Measurements from ENCODE around the gene PLXNA4.

The PLXNA4 gene

GRCh38 chr7:132199626-132200025 lies 376.6 kb downstream of the PLXNA4 start:
- H3K27ac ChIP-seq (ENCODE audit: extremely low read depth, low read depth, low read length): no peak overlapping the region
- no peak overlapping the region for H3K4me3 ChIP-seq (ENCODE audit: low read depth, low read length)
- ChIA-PET CTCF (no interaction called here), POLR2A (no interaction called here)
- no peaks in the 10 kb centered on the region for H3K36me3 ChIP-seq (ENCODE audit: control insufficient read depth in 2 of 2, insufficient read depth in 1 of 2, low read length in 2 of 2)
- TF ChIP-seq GLIS1 (tag by site-specific recombination; IDR thresholded peaks at IDR 0.05) (no peak), TCF7L2 (IDR thresholded peaks at IDR 0.05; ENCODE audit: borderline replicate concordance, low read depth, low read length) (no peak), FEZF1 (tag by site-specific recombination; IDR thresholded peaks at IDR 0.05) (no peak), HOXA7 (CRISPR knock-in tag; IDR thresholded peaks at IDR 0.05; ENCODE audit: borderline replicate concordance) (no peak), YY2 (tag by site-specific recombination; IDR thresholded peaks at IDR 0.05) (no peak), ZNF596 (tag by site-specific recombination; IDR thresholded peaks at IDR 0.05) (no peak), BCL6B (tag by site-specific recombination; IDR thresholded peaks at IDR 0.05) (no peak), ZNF645 (tag by site-specific recombination; IDR thresholded peaks at IDR 0.05) (no peak), ZNF514 (tag by site-specific recombination; IDR thresholded peaks at IDR 0.05) (no peak), ZNF610 (tag by site-specific recombination; IDR thresholded peaks at IDR 0.05; ENCODE audit: borderline replicate concordance) (no peak), ZNF184 (tag by site-specific recombination; IDR thresholded peaks at IDR 0.05) (no peak), IKZF3 (tag by site-specific recombination; IDR thresholded peaks at IDR 0.05) (no peak)
- TF ChIP-seq, protein P1, sequence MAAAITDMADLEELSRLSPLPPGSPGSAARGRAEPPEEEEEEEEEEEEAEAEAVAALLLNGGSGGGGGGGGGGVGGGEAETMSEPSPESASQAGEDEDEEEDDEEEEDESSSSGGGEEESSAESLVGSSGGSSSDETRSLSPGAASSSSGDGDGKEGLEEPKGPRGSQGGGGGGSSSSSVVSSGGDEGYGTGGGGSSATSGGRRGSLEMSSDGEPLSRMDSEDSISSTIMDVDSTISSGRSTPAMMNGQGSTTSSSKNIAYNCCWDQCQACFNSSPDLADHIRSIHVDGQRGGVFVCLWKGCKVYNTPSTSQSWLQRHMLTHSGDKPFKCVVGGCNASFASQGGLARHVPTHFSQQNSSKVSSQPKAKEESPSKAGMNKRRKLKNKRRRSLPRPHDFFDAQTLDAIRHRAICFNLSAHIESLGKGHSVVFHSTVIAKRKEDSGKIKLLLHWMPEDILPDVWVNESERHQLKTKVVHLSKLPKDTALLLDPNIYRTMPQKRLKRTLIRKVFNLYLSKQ (tag by site-specific recombination; IDR thresholded peaks at IDR 0.05; ENCODE audit: borderline replicate concordance): no peak
- no peaks in the 10 kb centered on the region for H3K4me1 ChIP-seq (ENCODE audit: control insufficient read depth, insufficient read depth, low read length)
- no peaks in the 10 kb centered on the region for H3K9me3 ChIP-seq (ENCODE audit: control insufficient read depth, insufficient read depth, low read depth, low read length)

DNA sequence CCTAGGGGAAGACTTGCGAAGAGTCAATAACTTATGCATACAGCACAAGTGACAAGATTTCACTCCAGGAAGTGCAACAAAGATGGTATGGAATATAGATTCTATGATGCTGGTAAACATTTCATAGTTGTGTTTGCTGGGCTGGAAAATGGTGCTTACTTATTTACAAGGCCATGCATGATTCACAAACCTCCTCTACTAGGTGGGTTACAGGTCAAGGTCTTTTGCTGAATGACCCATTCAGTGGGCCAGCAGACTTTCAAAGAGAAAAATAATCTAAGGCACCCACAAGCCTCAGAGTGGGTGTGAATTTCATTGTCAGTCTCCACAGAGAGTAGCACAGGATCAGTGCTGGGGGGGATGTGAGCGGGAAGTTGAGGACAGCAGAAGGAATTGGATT lies 378.5 kb downstream of the PLXNA4 start:
- ChIA-PET CTCF (no interaction called here), POLR2A (no interaction called here)
- H3K4me1 ChIP-seq (ENCODE audit: control insufficient read depth, insufficient read depth, low read length): no peaks in the 10 kb centered on the region
- H3K36me3 ChIP-seq (ENCODE audit: control insufficient read depth in 2 of 2, insufficient read depth in 1 of 2, low read length in 2 of 2): no peaks in the 10 kb centered on the region
- TF ChIP-seq KLF1 (tag by site-specific recombination; IDR thresholded peaks at IDR 0.05) (no peak), ZNF830 (tag by site-specific recombination; IDR thresholded peaks at IDR 0.05; ENCODE audit: low read depth) (no peak), ZNF585B (tag by site-specific recombination; IDR thresholded peaks at IDR 0.05) (no peak), ZNF433 (tag by site-specific recombination; IDR thresholded peaks at IDR 0.05; ENCODE audit: low read depth) (no peak), ZBTB17 (tag by site-specific recombination; IDR thresholded peaks at IDR 0.05) (no peak), ZNF23 (tag by site-specific recombination; IDR thresholded peaks at IDR 0.05; ENCODE audit: borderline replicate concordance) (no peak), ZNF341 (tag by site-specific recombination; IDR thresholded peaks at IDR 0.05; ENCODE audit: low read depth) (no peak), ZFP3 (tag by site-specific recombination; IDR thresholded peaks at IDR 0.05; ENCODE audit: low read depth) (no peak), ZNF677 (tag by site-specific recombination; IDR thresholded peaks at IDR 0.05) (no peak), ZNF548 (tag by site-specific recombination; IDR thresholded peaks at IDR 0.05) (no peak), ZNF366 (tag by site-specific recombination; conservative IDR thresholded peaks at IDR 0.05) (no peak), ZNF596 (tag by site-specific recombination; IDR thresholded peaks at IDR 0.05) (no peak), ZNF2 (tag by site-specific recombination; IDR thresholded peaks at IDR 0.05) (no peak), SETDB1 (IDR thresholded peaks at IDR 0.05; ENCODE audit: insufficient read length, low read length) (no peak), ZNF776 (tag by site-specific recombination; IDR thresholded peaks at IDR 0.05; ENCODE audit: borderline replicate concordance) (no peak), ZFP69B (tag by site-specific recombination; IDR thresholded peaks at IDR 0.05) (no peak)
- TF ChIP-seq, protein P2, sequence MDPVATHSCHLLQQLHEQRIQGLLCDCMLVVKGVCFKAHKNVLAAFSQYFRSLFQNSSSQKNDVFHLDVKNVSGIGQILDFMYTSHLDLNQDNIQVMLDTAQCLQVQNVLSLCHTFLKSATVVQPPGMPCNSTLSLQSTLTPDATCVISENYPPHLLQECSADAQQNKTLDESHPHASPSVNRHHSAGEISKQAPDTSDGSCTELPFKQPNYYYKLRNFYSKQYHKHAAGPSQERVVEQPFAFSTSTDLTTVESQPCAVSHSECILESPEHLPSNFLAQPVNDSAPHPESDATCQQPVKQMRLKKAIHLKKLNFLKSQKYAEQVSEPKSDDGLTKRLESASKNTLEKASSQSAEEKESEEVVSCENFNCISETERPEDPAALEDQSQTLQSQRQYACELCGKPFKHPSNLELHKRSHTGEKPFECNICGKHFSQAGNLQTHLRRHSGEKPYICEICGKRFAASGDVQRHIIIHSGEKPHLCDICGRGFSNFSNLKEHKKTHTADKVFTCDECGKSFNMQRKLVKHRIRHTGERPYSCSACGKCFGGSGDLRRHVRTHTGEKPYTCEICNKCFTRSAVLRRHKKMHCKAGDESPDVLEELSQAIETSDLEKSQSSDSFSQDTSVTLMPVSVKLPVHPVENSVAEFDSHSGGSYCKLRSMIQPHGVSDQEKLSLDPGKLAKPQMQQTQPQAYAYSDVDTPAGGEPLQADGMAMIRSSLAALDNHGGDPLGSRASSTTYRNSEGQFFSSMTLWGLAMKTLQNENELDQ (tag by site-specific recombination; IDR thresholded peaks at IDR 0.05; ENCODE audit: low read depth): no peak
- no peak overlapping the region for H3K4me3 ChIP-seq (ENCODE audit: low read depth, low read length)
- no peaks in the 10 kb centered on the region for H3K9me3 ChIP-seq (ENCODE audit: control insufficient read depth, insufficient read depth, low read depth, low read length)
- H3K27ac ChIP-seq (ENCODE audit: extremely low read depth, low read depth, low read length): no peak overlapping the region

Data from HEK293 (cell line).